Esophagus squamous epithelium (tissue), 4 donors: ENCODE measurements around the gene TSHR.

Experiments
- CTCF ChIP-seq, 6 experiments: fragments of 450-650 bp in 4 of 6; fragments of 200-600 bp in 2 of 6; sonication (generic) in 2 of 6; IDR thresholded peaks; one replicate each; pipeline ENCODE4 v1.5.1; 2016 to 2019; ENCODE audit warnings: antibody characterized with exemption in 6 of 6, mild to moderate bottlenecking in 4 of 6, moderate library complexity in 4 of 6
- POLR2A ChIP-seq, 4 donors: fragments of 450-650 bp; IDR thresholded peaks; one replicate each; pipeline ENCODE4 v1.6.1; 2017; ENCODE audit warnings: antibody characterized with exemption in 4 of 4, mild to moderate bottlenecking in 4 of 4, moderate library complexity in 3 of 4

DNA sequence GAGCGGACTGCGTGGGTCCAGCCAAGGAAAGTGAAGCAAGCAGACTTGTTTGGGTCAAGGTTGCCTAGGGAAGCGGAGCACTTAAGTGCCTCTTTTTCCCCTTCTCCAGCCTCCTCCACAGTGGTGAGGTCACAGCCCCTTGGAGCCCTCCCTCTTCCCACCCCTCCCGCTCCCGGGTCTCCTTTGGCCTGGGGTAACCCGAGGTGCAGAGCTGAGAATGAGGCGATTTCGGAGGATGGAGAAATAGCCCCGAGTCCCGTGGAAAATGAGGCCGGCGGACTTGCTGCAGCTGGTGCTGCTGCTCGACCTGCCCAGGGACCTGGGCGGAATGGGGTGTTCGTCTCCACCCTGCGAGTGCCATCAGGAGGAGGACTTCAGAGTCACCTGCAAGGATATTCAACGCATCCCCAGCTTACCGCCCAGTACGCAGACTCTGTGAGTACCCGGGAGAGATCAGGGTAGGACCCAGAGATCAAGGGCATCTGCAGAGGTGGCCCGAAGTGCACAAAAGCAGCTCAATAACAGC, at the start of gene TSHR:
- TF ChIP-seq CTCF (IDR thresholded peaks at IDR 0.05) (no peak), POLR2A (IDR thresholded peaks at IDR 0.05) (no peak)
